GM12872 (cell line): Measurements from ENCODE around the gene CYB5R4.

Source experiments
- TF ChIP-seq, protein P1 (sequence below): IDR thresholded peaks from 3 replicates; pipeline ENCODE4 v1.5.1; 2011; ENCODE audit warnings: low read depth, mild to moderate bottlenecking, low read length, moderate library complexity; ENCODE audit not compliant: insufficient read depth

The CYB5R4 gene

GRCh38 chr6:83976037-83976755 lies 116.7 kb downstream of the CYB5R4 start:
- TF ChIP-seq, protein P1, sequence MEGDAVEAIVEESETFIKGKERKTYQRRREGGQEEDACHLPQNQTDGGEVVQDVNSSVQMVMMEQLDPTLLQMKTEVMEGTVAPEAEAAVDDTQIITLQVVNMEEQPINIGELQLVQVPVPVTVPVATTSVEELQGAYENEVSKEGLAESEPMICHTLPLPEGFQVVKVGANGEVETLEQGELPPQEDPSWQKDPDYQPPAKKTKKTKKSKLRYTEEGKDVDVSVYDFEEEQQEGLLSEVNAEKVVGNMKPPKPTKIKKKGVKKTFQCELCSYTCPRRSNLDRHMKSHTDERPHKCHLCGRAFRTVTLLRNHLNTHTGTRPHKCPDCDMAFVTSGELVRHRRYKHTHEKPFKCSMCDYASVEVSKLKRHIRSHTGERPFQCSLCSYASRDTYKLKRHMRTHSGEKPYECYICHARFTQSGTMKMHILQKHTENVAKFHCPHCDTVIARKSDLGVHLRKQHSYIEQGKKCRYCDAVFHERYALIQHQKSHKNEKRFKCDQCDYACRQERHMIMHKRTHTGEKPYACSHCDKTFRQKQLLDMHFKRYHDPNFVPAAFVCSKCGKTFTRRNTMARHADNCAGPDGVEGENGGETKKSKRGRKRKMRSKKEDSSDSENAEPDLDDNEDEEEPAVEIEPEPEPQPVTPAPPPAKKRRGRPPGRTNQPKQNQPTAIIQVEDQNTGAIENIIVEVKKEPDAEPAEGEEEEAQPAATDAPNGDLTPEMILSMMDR: no peak

- TF ChIP-seq, protein P1: no peak
Observed at GRCh38 chr6:83976871-83977270, 117.4 kb downstream of the CYB5R4 start.

- TF ChIP-seq, protein P1: no peak
Observed at GRCh38 chr6:83978324-83978734, 118.8 kb downstream of the CYB5R4 start.

DNA sequence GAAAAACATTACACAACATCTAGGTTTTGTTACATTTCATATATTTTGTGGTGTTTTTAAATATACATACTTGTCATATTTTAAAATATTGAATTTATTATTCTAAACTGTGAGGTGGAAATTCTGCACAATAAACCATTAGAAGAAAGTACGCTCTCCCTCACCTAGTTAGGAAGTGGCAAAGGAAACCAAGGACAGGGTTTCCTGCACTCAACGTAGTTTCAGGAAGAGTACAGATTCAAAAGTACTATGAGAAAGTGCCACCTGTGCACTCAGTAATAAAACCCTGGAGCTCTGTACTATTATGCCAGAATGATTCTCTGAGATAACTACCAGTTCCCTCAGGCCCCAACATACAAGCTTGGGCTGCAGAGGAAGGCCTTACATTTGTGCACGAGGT lies 119.5 kb downstream of the CYB5R4 start:
- TF ChIP-seq, protein P1: no peak

GRCh38 chr6:83984411-83984810 lies 124.9 kb downstream of the CYB5R4 start:
- TF ChIP-seq, protein P1: no peak

DNA sequence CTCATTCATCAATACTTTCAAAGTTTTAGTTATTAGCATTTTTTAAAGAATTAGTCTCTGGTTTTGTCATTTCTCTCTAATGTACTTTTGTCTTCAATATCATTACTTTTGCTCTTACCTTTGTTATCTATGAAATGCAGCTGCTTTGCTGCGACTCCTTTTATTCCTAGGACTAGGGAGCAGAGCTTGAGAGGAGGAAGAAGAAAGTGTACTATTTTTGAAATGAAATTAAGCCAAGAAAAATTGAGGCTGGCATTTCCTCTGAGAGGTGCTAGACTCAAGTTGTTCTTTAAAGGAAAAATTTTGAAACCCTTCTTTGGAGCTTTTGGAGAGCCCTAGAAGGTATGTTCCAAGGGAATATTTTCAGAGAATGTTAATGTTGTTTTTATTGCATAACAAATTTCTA lies 125.8 kb downstream of the CYB5R4 start:
- TF ChIP-seq, protein P1: no peak

DNA sequence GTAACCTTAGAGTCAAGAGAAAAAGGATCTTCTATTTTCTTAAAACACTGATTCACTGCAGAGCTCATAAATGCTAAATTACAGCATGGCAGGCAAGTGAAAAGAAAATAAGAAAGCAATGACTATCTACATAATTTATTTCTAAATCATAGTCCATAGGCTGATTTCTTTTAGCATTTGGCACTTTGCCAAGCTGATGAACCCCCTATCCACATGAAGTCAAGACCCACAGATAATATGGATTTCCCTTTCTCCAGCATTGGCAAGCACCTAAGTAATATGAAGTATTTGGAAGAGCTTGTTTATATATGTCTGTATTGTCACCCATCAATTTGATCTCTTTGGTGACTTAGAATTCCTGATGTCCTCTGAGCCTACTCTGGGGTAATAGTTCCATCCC lies 126.2 kb downstream of the CYB5R4 start:
- TF ChIP-seq, protein P1: no peak
